Body of pancreas (tissue), 4 donors: ENCODE measurements around the gene CCDC71L. TPM values are rescaled to one million over a fixed set of nuclear protein-coding genes. Genes with fewer than 3 reads are reported as not detected.
A peak's percentile ranks its signal among the peaks of the same experiment; 100 is the strongest.

Source experiments
- ATAC-seq: fragments of 150-250 bp; one replicate; pipeline ENCODE4 v1.9.1; 2016
- DNase-seq, 4 donors: peaks; one replicate each; pipeline ENCODE4 v3.0.0-alpha.2; 2019
- H3K27ac ChIP-seq, 4 donors: fragments of 200-600 bp; sonication (generic); 1 replicate in 3 of 4; 2 replicates in 1 of 4; pipeline versions ENCODE4 v1.5.1 to v1.6.1; 2016 to 2019; ENCODE audit warnings: mild to moderate bottlenecking in 1 of 4, mixed read lengths in 1 of 4, moderate library complexity in 1 of 4
- H3K27me3 ChIP-seq, 2 donors: fragments of 200-600 bp; sonication (generic); one replicate each; pipeline ENCODE4 v1.6.0; 2016; ENCODE audit warnings: mild to moderate bottlenecking in 1 of 2
- H3K36me3 ChIP-seq, 2 donors: fragments of 200-600 bp; sonication (generic); replicated peaks in 1 of 2; 2 replicates each; pipeline ENCODE4 v1.5.1; 2016; ENCODE audit warnings: low read depth in 2 of 2; ENCODE audit not compliant: insufficient read depth in 1 of 2
- H3K4me1 ChIP-seq: fragments of 200-600 bp; sonication (generic); one replicate; pipeline ENCODE4 v1.6.0; 2016
- H3K4me3 ChIP-seq, 2 donors: fragments of 200-600 bp; sonication (generic); 1 replicate in 1 of 2; 2 replicates in 1 of 2; pipeline ENCODE4 v1.5.1; 2016 to 2019
- H3K9me3 ChIP-seq, 3 donors: fragments of 200-600 bp; sonication (generic); 1 replicate in 2 of 3; 2 replicates in 1 of 3; pipeline ENCODE4 v1.5.1; 2016
- CTCF ChIP-seq, 7 experiments: fragments of 450-650 bp in 4 of 7; fragments of 200-600 bp in 3 of 7; sonication (generic) in 3 of 7; IDR thresholded peaks; one replicate each; pipeline ENCODE4 v1.5.1; 2016 to 2019; ENCODE audit warnings: antibody characterized with exemption in 7 of 7
- POLR2A ChIP-seq, 3 donors: fragments of 450-650 bp; IDR thresholded peaks; one replicate each; pipeline ENCODE4 v1.6.1; 2016; ENCODE audit warnings: antibody characterized with exemption in 3 of 3, mild to moderate bottlenecking in 2 of 3
- WGBS, 2 donors: methylation state at CpG; one replicate each; pipeline ENCODE4 v1.1.5; 2017; 5-methylcytosine and 5-hydroxymethylcytosine counted together
- intact Hi-C: fragments of 100-400 bp; cut with DNase I; formaldehyde crosslinking; loops from one replicate; pipeline ENCODE4 v1.15.1; 2023
- total RNA-seq, 2 donors: library from RNA; depleted of rRNA; stranded (reverse); fragments of >200 nt; gene quantifications; one replicate each; pipeline ENCODE4 v1.1.0, GENCODE V29; 2016

Gene CCDC71L
- total RNA-seq, 2 donors from 2014 or later = 8.6 to 23.7 TPM

GRCh38 chr7:106625678-106626301 lies 35.2 kb downstream of the CCDC71L start:
- intact Hi-C loops = no loop called here
- Histone ChIP-seq H3K4me1 (peaks cover 18% of the 10 kb centered on the region), H3K27me3 (no peaks in the 10 kb centered on the region), H3K9me3 (no peaks in the 10 kb centered on the region), H3K4me3 (no peak overlapping the region), H3K27ac (peak overlapping the region; percentile 14 to 69 (median 42)), H3K36me3 (no peaks in the 10 kb centered on the region)
- ATAC-seq (no peak), DNase-seq (no peak)
- TF ChIP-seq CTCF (IDR thresholded peaks at IDR 0.05) (no peak), POLR2A (IDR thresholded peaks at IDR 0.05) (no peak)
- WGBS, 2 donors = 73 to 86% methylated on average over 5 to 6 of the region's 6 CpGs

DNA sequence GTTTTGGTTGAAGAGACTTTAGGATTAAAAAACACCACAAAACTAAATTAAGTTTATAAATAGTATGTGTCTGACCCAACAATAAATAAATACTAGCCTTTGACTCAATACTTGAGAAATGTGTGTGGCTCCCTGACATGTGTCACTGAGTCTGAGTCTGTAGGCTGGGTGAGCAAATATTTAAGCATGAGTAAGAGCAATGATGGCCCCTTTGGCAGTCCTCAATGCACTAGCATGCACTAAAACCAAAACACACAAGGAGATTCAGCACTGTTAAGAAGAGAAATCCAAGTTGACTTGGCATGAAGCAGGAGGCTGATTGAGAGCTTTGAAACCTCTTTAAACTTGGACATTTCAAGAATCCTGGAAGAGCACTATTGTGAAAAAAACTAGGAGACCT lies 37.1 kb downstream of the CCDC71L start:
- no peaks in the 10 kb centered on the region for H3K9me3 ChIP-seq
- DNase-seq = peak in 1 of 4 donors; percentile 24
- no peak overlapping the region for H3K4me3 ChIP-seq
- H3K27me3 ChIP-seq = no peaks in the 10 kb centered on the region
- no peak overlapping the region for H3K27ac ChIP-seq
- TF ChIP-seq CTCF (IDR thresholded peaks at IDR 0.05) (no peak), POLR2A (IDR thresholded peaks at IDR 0.05) (no peak)
- H3K36me3 ChIP-seq = no peaks in the 10 kb centered on the region
- intact Hi-C loops = no loop called here
- ATAC-seq = no peak
- H3K4me1 ChIP-seq = peaks cover 18% of the 10 kb centered on the region

GRCh38 chr7:106623315-106623660 lies 37.7 kb downstream of the CCDC71L start:
- no peak for TF ChIP-seq POLR2A (IDR thresholded peaks at IDR 0.05)
- no peaks in the 10 kb centered on the region for H3K36me3 ChIP-seq
- ATAC-seq (no peak), DNase-seq (no peak)
- 66 to 97% methylated on average over 2 of the region's 2 CpGs for WGBS, 2 donors
- no peak overlapping the region for H3K4me3 ChIP-seq
- no peaks in the 10 kb centered on the region for H3K9me3 ChIP-seq
- H3K27ac ChIP-seq = no peak overlapping the region
- intact Hi-C loops = no loop called here
- H3K27me3 ChIP-seq = no peaks in the 10 kb centered on the region
- peaks cover 24% of the 10 kb centered on the region for H3K4me1 ChIP-seq

GRCh38 chr7:106622654-106623314 lies 38.2 kb downstream of the CCDC71L start:
- no peak for ATAC-seq
- intact Hi-C loops = no loop called here
- no peak overlapping the region for H3K27ac ChIP-seq
- TF ChIP-seq CTCF (IDR thresholded peaks at IDR 0.05) = no peak
- no peak for TF ChIP-seq POLR2A (IDR thresholded peaks at IDR 0.05)
- no peaks in the 10 kb centered on the region for H3K27me3 ChIP-seq
- H3K9me3 ChIP-seq = no peaks in the 10 kb centered on the region
- H3K4me3 ChIP-seq = no peak overlapping the region
- DNase-seq = no peak
- peaks cover 29% of the 10 kb centered on the region for H3K4me1 ChIP-seq
- no peaks in the 10 kb centered on the region for H3K36me3 ChIP-seq
- WGBS, 2 donors = 91 to 100% methylated on average over 1 of the region's 1 CpG

- Histone ChIP-seq H3K27me3 (no peaks in the 10 kb centered on the region), H3K4me3 (no peak overlapping the region), H3K4me1 (peaks cover 20% of the 10 kb centered on the region), H3K9me3 (no peaks in the 10 kb centered on the region), H3K27ac (no peak overlapping the region), H3K36me3 (no peaks in the 10 kb centered on the region)
- no peak for DNase-seq
- TF ChIP-seq CTCF (IDR thresholded peaks at IDR 0.05) = no peak
- TF ChIP-seq POLR2A (IDR thresholded peaks at IDR 0.05) = no peak
- ATAC-seq = no peak
- intact Hi-C loops = no loop called here
- WGBS, 2 donors = 83 to 95% methylated on average over 4 of the region's 4 CpGs
These were observed 39.4 kb downstream of the CCDC71L start for GRCh38 chr7:106621393-106622132.
